ENCODE data around the gene ABHD17C. TPM values are rescaled to one million over a fixed set of nuclear protein-coding genes. Genes with fewer than 3 reads are reported as not detected.

The ABHD17C gene
- total and polyA plus RNA-seq, 2 of the 8 experiments (the other 6 are each of a cell fraction or from before 2014, with no cell fraction given), result 20.2 to 29.8 TPM

DNA sequence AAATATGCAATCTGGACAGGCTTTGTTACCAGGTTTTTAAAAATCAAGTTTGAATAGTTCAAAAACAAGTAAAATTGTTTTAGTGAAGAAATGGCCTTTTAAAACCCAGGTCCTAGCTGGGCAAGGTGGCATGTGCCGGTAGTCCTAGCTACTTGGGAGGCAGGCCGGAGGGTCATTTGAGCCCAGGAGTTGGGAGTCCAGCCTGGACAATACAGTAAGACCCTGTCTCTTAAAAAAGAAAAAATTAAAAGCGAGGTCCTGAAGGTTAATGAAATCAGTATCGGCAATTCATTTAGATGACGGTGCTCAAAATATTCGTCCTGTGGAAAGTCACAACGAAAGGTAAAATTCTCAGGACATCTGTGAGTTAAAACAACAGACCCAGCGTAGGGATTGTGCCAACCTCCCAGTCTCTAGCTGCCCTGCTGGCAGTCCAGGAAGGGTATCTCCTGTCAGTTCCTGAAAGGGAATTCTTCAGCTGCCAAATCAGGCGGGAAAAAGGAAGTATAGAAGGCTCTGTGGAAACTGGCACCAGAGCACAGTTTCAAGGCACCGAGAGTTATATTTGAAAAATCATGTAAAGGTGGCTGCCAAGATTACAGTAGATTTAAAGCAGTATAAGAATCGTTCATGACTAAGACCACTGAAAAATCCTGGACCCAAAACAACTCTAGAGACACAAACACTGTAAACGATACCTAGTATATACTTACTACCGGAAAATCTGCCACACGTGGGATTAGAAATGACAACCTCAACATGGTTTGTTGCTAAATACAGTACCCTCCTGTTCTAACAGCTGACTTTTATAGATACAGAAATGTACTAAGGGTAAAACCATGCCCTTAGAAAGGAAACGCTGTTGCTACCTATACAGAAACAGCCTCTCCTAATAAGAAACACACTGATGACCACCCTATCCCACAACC is 1.2 kb upstream of the ABHD17C start:
- 82% methylated on average over 15 of the region's 15 CpGs; no CpG with 5 or more reads in 1 of the 2 experiments for WGBS, 2 experiments (ENCODE audit: extremely low coverage in 1 of 2, insufficient coverage in 1 of 2, insufficient read length in 1 of 2, insufficient replicate concordance in 2 of 2, low coverage in 1 of 2, low lambda C conversion rate in 2 of 2, missing lambda C conversion rate in 1 of 2)
- Histone ChIP-seq H3K9me3 (ENCODE audit: insufficient read depth in 2 of 2, low read depth in 1 of 2, low read length in 1 of 2) (no peaks in the 10 kb centered on the region), H2BK120ac (replicated peaks; ENCODE audit: low read depth, low read length) (no peak overlapping the region), H3K9ac (replicated peaks in 1 of 4; ENCODE audit: extremely low read depth in 1 of 4, low read depth in 3 of 4, low read length in 3 of 4) (peak overlapping the region in 3 of 4 experiments; percentile 20 to 47 (median 46); a peak in 2 of 7 replicates), H3K4me2 (ENCODE audit: insufficient read depth in 1 of 2, low read depth in 2 of 2, low read length in 2 of 2) (peak overlapping the region; percentile 61 to 64), H3K36me3 (ENCODE audit: control insufficient read depth in 2 of 4, insufficient read depth in 4 of 4, low read length in 3 of 4) (no peaks in the 10 kb centered on the region), H3K4me1 (replicated peaks in 1 of 4; ENCODE audit: control insufficient read depth in 3 of 4, insufficient read depth in 4 of 4, low read length in 3 of 4) (peaks cover 5 to 9% (median 8%) of the 10 kb centered on the region in 4 experiments; a peak in 5 of 7 replicates), H3K4me3 (ENCODE audit: extremely low read depth in 1 of 4, insufficient read depth in 2 of 4, low read depth in 3 of 4, low read length in 4 of 4) (peak overlapping the region; percentile 30 to 73 (median 60)), H3K18ac (ENCODE audit: extremely low read depth, low read length) (peak overlapping the region; percentile 71; the same call in 1 of the 2 replicates), H3K23me2 (ENCODE audit: low read depth, low read length) (peaks cover 15% of the 10 kb centered on the region), H2BK12ac (ENCODE audit: low read depth, low read length) (no peak overlapping the region), H3K27ac (ENCODE audit: low read depth, low read length) (no peak overlapping the region), H3K79me1 (ENCODE audit: low read depth, low read length) (no peaks in the 10 kb centered on the region), H2AFZ (ENCODE audit: low read length) (peak overlapping the region; percentile 63), H3K4ac (replicated peaks; ENCODE audit: insufficient read length, low read depth, low read length) (no peak overlapping the region), H3K14ac (ENCODE audit: insufficient read length) (no peak overlapping the region), H4K91ac (replicated peaks; ENCODE audit: insufficient read length, low read length) (no peak overlapping the region), H3K23ac (ENCODE audit: insufficient read length) (no peak overlapping the region), H2BK15ac (ENCODE audit: low read length) (no peak overlapping the region), H3K27me3 (replicated peaks in 1 of 4; ENCODE audit: control insufficient read depth in 3 of 4, extremely low read depth in 1 of 4, insufficient read depth in 3 of 4, low read length in 3 of 4) (peaks cover 0 to 22% (median 7%) of the 10 kb centered on the region in 4 experiments; a peak in 5 of 7 replicates), H2BK20ac (ENCODE audit: low read length) (no peak overlapping the region), H3K79me2 (ENCODE audit: control insufficient read depth in 1 of 2, insufficient read depth in 2 of 2, low read length in 2 of 2) (peaks cover 3 to 23% of the 10 kb centered on the region in 2 experiments; a peak in 3 of 4 replicates), H2BK5ac (ENCODE audit: low read depth, low read length) (no peak overlapping the region), H4K8ac (ENCODE audit: extremely low read depth, insufficient read depth, low read length) (no peak overlapping the region), H4K20me1 (replicated peaks in 1 of 2; ENCODE audit: control insufficient read depth in 1 of 2, insufficient read depth in 2 of 2, low read length in 2 of 2) (peaks cover 0 to 5% of the 10 kb centered on the region in 2 experiments), H3K56ac (replicated peaks; ENCODE audit: insufficient read length, low read depth, low read length) (no peak overlapping the region), H2AK5ac (ENCODE audit: low read depth, low read length) (no peak overlapping the region), H4K5ac (ENCODE audit: insufficient read length, low read depth, low read length) (peak overlapping the region; percentile 54)
- TF ChIP-seq, protein P1, sequence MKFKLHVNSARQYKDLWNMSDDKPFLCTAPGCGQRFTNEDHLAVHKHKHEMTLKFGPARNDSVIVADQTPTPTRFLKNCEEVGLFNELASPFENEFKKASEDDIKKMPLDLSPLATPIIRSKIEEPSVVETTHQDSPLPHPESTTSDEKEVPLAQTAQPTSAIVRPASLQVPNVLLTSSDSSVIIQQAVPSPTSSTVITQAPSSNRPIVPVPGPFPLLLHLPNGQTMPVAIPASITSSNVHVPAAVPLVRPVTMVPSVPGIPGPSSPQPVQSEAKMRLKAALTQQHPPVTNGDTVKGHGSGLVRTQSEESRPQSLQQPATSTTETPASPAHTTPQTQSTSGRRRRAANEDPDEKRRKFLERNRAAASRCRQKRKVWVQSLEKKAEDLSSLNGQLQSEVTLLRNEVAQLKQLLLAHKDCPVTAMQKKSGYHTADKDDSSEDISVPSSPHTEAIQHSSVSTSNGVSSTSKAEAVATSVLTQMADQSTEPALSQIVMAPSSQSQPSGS (IDR thresholded peaks at IDR 0.05; ENCODE audit: low read length), result no peak
- TF ChIP-seq SIN3A (conservative IDR thresholded peaks at IDR 0.05 in 1 of 2, IDR thresholded peaks at IDR 0.05 in 1 of 2; ENCODE audit: low read depth in 1 of 2, low read length in 2 of 2), result no peak
- TF ChIP-seq MAFK (IDR thresholded peaks at IDR 0.05; ENCODE audit: low read depth, low read length), result no peak
- TF ChIP-seq RAD21 (IDR thresholded peaks at IDR 0.05 in 1 of 2, conservative IDR thresholded peaks at IDR 0.05 in 1 of 2; ENCODE audit: low read depth in 2 of 2, low read length in 2 of 2), result no peak
- no peak for TF ChIP-seq ATF3 (IDR thresholded peaks at IDR 0.05; ENCODE audit: insufficient read depth, low read depth, low read length)
- no peak for TF ChIP-seq BACH1 (IDR thresholded peaks at IDR 0.05; ENCODE audit: low read length)
- no peak for TF ChIP-seq HDAC6 (IDR thresholded peaks at IDR 0.05; ENCODE audit: low read depth, low read length)
- no peak for TF ChIP-seq TEAD4 (IDR thresholded peaks at IDR 0.05; ENCODE audit: low read depth, low read length)
- FAIRE-seq, result no peak
- CTCF ChIA-PET (ENCODE audit: partially characterized antibody), result interaction anchor here (1.7 to 2.4 kb wide), 5 partner anchors 11 to 86 kb away, joined by 5 to 9 read pairs (median 8); partner anchors contain the start of gene CEMIP
- POLR2A ChIA-PET (ENCODE audit: partially characterized antibody), result interaction anchor here (0.7 to 1.2 kb wide), 2 partner anchors 8 to 114 kb away, joined by 3 read pairs; no protein-coding TSS in a partner anchor
- DNase-seq (ENCODE audit: low read depth in 1 of 2, low spot score in 2 of 2), result no peak

Data from H1 (cell line).